Aorta (tissue), 5 donors: ENCODE data around the gene CCL24. TPM values are rescaled to one million over a fixed set of nuclear protein-coding genes. Genes with fewer than 3 reads are reported as not detected.
"Not testable (repeated sequence)": the region's sequence is repeated elsewhere in the genome, so short reads cannot be mapped to it uniquely, and the experiment has no call there.

ENCODE experiments used
- ATAC-seq: fragments of 200-7000 bp; cut with Tn5 transposase; one replicate; pipeline ENCODE4 v1.9.1; 2022; ENCODE audit warnings: moderate library complexity; ENCODE audit not compliant: low FRiP score
- DNase-seq, 2 donors: peaks; one replicate each; pipeline ENCODE4 v3.0.0-alpha.2; 2020
- H3K27ac ChIP-seq, 2 donors: one replicate each; pipeline ENCODE4 v1.5.1; 2013; ENCODE audit warnings: low read length in 2 of 2, mild to moderate bottlenecking in 2 of 2, moderate library complexity in 2 of 2, control low read depth in 1 of 2, inconsistent platforms in 1 of 2, low read depth in 1 of 2
- H3K27me3 ChIP-seq, 2 donors: one replicate each; pipeline ENCODE4 v1.6.1; 2013; ENCODE audit warnings: control low read depth in 1 of 2, low read length in 1 of 2, mild to moderate bottlenecking in 1 of 2, moderate library complexity in 1 of 2; ENCODE audit not compliant: insufficient read depth in 2 of 2, control insufficient read depth in 1 of 2
- H3K36me3 ChIP-seq, 2 donors: one replicate each; pipeline ENCODE4 v1.6.1; 2013; ENCODE audit warnings: control low read depth in 1 of 2, low read length in 1 of 2, mild to moderate bottlenecking in 1 of 2; ENCODE audit not compliant: insufficient read depth in 2 of 2, control insufficient read depth in 1 of 2
- H3K4me1 ChIP-seq, 2 donors: one replicate each; pipeline ENCODE4 v1.6.1; 2013; ENCODE audit warnings: low read length in 2 of 2, control low read depth in 1 of 2, mild to moderate bottlenecking in 1 of 2, moderate library complexity in 1 of 2; ENCODE audit not compliant: insufficient read depth in 2 of 2, control insufficient read depth in 1 of 2
- H3K4me3 ChIP-seq, 2 donors: one replicate each; pipeline ENCODE4 v1.5.1; 2013; ENCODE audit warnings: low read length in 2 of 2, control low read depth in 1 of 2, mild to moderate bottlenecking in 1 of 2
- H3K9me3 ChIP-seq: one replicate; pipeline ENCODE4 v1.6.1; 2013; ENCODE audit warnings: mild to moderate bottlenecking, low read length; ENCODE audit not compliant: control insufficient read depth
- WGBS, 2 donors: extraction: QIAGEN DNeasy Blood & Tissue Kit; methylation state at CpG; one replicate each; pipeline ENCODE4 v1.1.7; 2013; 5-methylcytosine and 5-hydroxymethylcytosine counted together
- intact Hi-C, 2 donors: fragments of 100-400 bp; cut with DNase I; formaldehyde crosslinking; loops; one replicate each; pipeline versions ENCODE4 v1.14.2 to v1.15.0; 2022
- polyA plus RNA-seq, 2 donors: library from polyadenylated mRNA; stranded (reverse); fragments of 200-250 nt; gene quantifications; one replicate each; pipeline ENCODE4 v1.2.3, GENCODE V29; 2013
- total RNA-seq, 2 donors: library from RNA; stranded (reverse); fragmentation: NEBNext Ultra II Directional; extraction: Animal tissue kit (Norgen Biotek cat#: 25700); gene quantifications; one replicate each; pipeline ENCODE4 v1.2.1, GENCODE V29; 2021
- donor health status: healthy with polysubstance abuse.
- donor health status: Bipolar disorder and iron deficiency.
- donor health status: DM: no; HTN: no; CAD: no.
- donor health status: DM: no; HTN: no; CAD: no.
- donor health status: DM: yes; HTN: yes; CAD: no.

CCL24 gene
- total and polyA plus RNA-seq, 4 donors: 1.00 to 3.3 (median 1.7) TPM

- H3K4me1 ChIP-seq, H3K9me3 ChIP-seq, H3K27me3 ChIP-seq, H3K27ac ChIP-seq, H3K4me3 ChIP-seq, ATAC-seq, intact Hi-C loops, DNase-seq, H3K36me3 ChIP-seq: not testable (repeated sequence)
- WGBS, 2 donors: 74 to 75% methylated on average over 11 of the region's 11 CpGs
Measured at GRCh38 chr7:75779516-75779915, 34.1 kb downstream of the CCL24 start.

GRCh38 chr7:75779035-75779434 lies 34.6 kb downstream of the CCL24 start:
- intact Hi-C loops, ATAC-seq: not testable (repeated sequence)
- WGBS, 2 donors: 50 to 56% methylated on average over 11 of the region's 11 CpGs

GRCh38 chr7:75776295-75776971 lies 37.2 kb downstream of the CCL24 start:
- Histone ChIP-seq H3K27me3 (no peaks in the 10 kb centered on the region), H3K4me1 (no peaks in the 10 kb centered on the region), H3K4me3 (no peak overlapping the region), H3K36me3 (no peaks in the 10 kb centered on the region), H3K9me3 (no peaks in the 10 kb centered on the region), H3K27ac (no peak overlapping the region)
- WGBS, 2 donors: 67 to 74% methylated on average over 12 of the region's 12 CpGs
- ATAC-seq (no peak), DNase-seq (no peak)
- intact Hi-C loops: no loop called here

More at GRCh38 chr7:75779035-75779434, 34.6 kb downstream of the CCL24 start:
- H3K27ac ChIP-seq, DNase-seq, H3K4me3 ChIP-seq, H3K36me3 ChIP-seq, H3K27me3 ChIP-seq, H3K9me3 ChIP-seq, H3K4me1 ChIP-seq: not testable (repeated sequence)

- H3K27ac ChIP-seq, H3K27me3 ChIP-seq, H3K36me3 ChIP-seq, ATAC-seq, intact Hi-C loops, H3K4me3 ChIP-seq, H3K4me1 ChIP-seq, DNase-seq, H3K9me3 ChIP-seq: not testable (repeated sequence)
- WGBS, 2 donors: 90 to 95% methylated on average over 6 of the region's 6 CpGs
Measured at GRCh38 chr7:75773958-75774357, 39.6 kb downstream of the CCL24 start.

GRCh38 chr7:75772081-75773077 lies 41.2 kb downstream of the CCL24 start, which contains the start of gene CCL26:
Gene CCL26 (minus strand): TSS chr7:75772211. CDS start chr7:75772176, 35 bp downstream.
- WGBS, 2 donors: 67 to 68% methylated on average over 9 of the region's 9 CpGs
- peak; percentile 85 for ATAC-seq
- Histone ChIP-seq H3K4me1 (no peaks in the 10 kb centered on the region), H3K27ac (no peak within 1 kb of the TSS), H3K36me3 (no peaks in the 10 kb centered on the region), H3K9me3 (no peaks in the 10 kb centered on the region), H3K4me3 (no peak within 1 kb of the TSS), H3K27me3 (peaks cover 0 to 1% of the 10 kb centered on the region in 2 donors)
- peak; percentile 79 to 82 for DNase-seq
- intact Hi-C loops: no loop called here

- intact Hi-C loops: no loop called here
- Histone ChIP-seq H3K9me3 (no peaks in the 10 kb centered on the region), H3K27me3 (peaks cover 0 to 1% of the 10 kb centered on the region in 2 donors), H3K4me3 (no peak overlapping the region), H3K4me1 (no peaks in the 10 kb centered on the region), H3K36me3 (no peaks in the 10 kb centered on the region), H3K27ac (no peak overlapping the region)
- 85 to 91% methylated on average over 1 of the region's 1 CpG for WGBS, 2 donors
- DNase-seq (no peak), ATAC-seq (no peak)
Measured at GRCh38 chr7:75771224-75771623, 42.4 kb downstream of the CCL24 start.

- Histone ChIP-seq H3K36me3 (no peaks in the 10 kb centered on the region), H3K4me1 (no peaks in the 10 kb centered on the region), H3K27me3 (no peaks in the 10 kb centered on the region), H3K27ac (no peak overlapping the region), H3K4me3 (no peak overlapping the region), H3K9me3 (no peaks in the 10 kb centered on the region)
- DNase-seq (no peak), ATAC-seq (no peak)
- 20 to 35% methylated on average over 2 of the region's 2 CpGs for WGBS, 2 donors
- intact Hi-C loops: loop anchor here in 1 of 2 donors (10.0 kb wide), 2 partner anchors 168 to 238 kb away; no protein-coding TSS in a partner anchor
Measured at GRCh38 chr7:75762350-75762917, 51.2 kb downstream of the CCL24 start.

- H3K36me3 ChIP-seq, H3K9me3 ChIP-seq, ATAC-seq, H3K4me1 ChIP-seq, H3K4me3 ChIP-seq, H3K27me3 ChIP-seq, H3K27ac ChIP-seq, DNase-seq: not testable (repeated sequence)
- WGBS, 2 donors: 82 to 90% methylated on average over 3 of the region's 3 CpGs
- intact Hi-C loops: loop anchor here in 1 of 2 donors (10.0 kb wide), 2 partner anchors 167 to 237 kb away; no protein-coding TSS in a partner anchor
Measured at GRCh38 chr7:75761801-75762200, 51.8 kb downstream of the CCL24 start.
